Measurements from ENCODE around the gene RAB11FIP4. TPM values are rescaled to one million over a fixed set of nuclear protein-coding genes. Genes with fewer than 3 reads are reported as not detected.

Gene RAB11FIP4
- total and polyA plus RNA-seq, 12 donors, result 0.48 to 3.8 (median 2.3) TPM

GRCh38 chr17:31512796-31513195 is 121.3 kb downstream of the RAB11FIP4 start:
- Histone ChIP-seq H3K27me3 (no peaks in the 10 kb centered on the region), H3K36me3 (replicated peaks in 1 of 2) (no peaks in the 10 kb centered on the region), H3K9me3 (replicated peaks in 1 of 3) (no peaks in the 10 kb centered on the region), H3K27ac (no peak overlapping the region), H3K4me1 (replicated peaks in 1 of 2) (peaks cover 0 to 18% of the 10 kb centered on the region in 2 donors), H3K4me3 (no peak overlapping the region)
- no peak for DNase-seq
- 93 to 96% (median 93%) methylated on average over 6 to 12 of the region's 12 CpGs for WGBS, 4 donors
- intact Hi-C loops (cut with DNase I), result no loop called here
- no peak for TF ChIP-seq CTCF (IDR thresholded peaks at IDR 0.05)
- no peak for TF ChIP-seq POLR2A (IDR thresholded peaks at IDR 0.05)

- Histone ChIP-seq H3K27ac (no peak overlapping the region), H3K9me3 (replicated peaks in 1 of 3) (no peaks in the 10 kb centered on the region), H3K27me3 (no peaks in the 10 kb centered on the region), H3K4me1 (replicated peaks in 1 of 2) (peaks cover 0 to 18% of the 10 kb centered on the region in 2 donors), H3K4me3 (no peak overlapping the region), H3K36me3 (replicated peaks in 1 of 2) (no peaks in the 10 kb centered on the region)
- 78 to 91% (median 87%) methylated on average over 6 to 15 of the region's 15 CpGs for WGBS, 4 donors
- no peak for TF ChIP-seq CTCF (IDR thresholded peaks at IDR 0.05)
- TF ChIP-seq POLR2A (IDR thresholded peaks at IDR 0.05), result no peak
- no peak for DNase-seq
- intact Hi-C loops (cut with DNase I), result no loop called here
Observed at GRCh38 chr17:31513731-31514427, 122.4 kb downstream of the RAB11FIP4 start.

DNA sequence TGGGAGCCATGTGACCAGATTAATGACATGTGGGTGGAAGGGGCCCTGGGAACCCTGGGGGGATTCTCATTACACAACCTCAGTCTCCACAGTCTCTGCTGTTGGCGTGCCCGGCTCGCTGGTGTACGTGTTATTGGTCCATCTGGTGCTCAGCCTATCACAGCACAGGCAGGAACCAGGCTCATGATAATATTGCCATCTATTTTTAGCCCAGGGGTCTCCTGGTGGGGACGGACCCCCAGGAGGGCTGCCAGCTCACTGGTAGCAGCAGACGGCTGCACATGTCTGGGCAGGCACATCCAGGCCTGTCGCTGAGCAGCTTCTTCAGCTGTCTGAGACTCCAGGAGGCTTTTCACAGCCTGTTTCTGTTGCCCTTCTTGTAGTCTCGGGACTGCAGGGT is 123.8 kb downstream of the RAB11FIP4 start:
- Histone ChIP-seq H3K4me3 (no peak overlapping the region), H3K4me1 (replicated peaks in 1 of 2) (peaks cover 0 to 5% of the 10 kb centered on the region in 2 donors), H3K27me3 (no peaks in the 10 kb centered on the region), H3K9me3 (replicated peaks in 1 of 3) (no peaks in the 10 kb centered on the region), H3K36me3 (replicated peaks in 1 of 2) (no peaks in the 10 kb centered on the region), H3K27ac (no peak overlapping the region)
- WGBS, 4 donors, result 79 to 92% (median 80%) methylated on average over 5 to 8 of the region's 8 CpGs
- intact Hi-C loops (cut with DNase I), result no loop called here
- TF ChIP-seq POLR2A (IDR thresholded peaks at IDR 0.05), result no peak
- TF ChIP-seq CTCF (IDR thresholded peaks at IDR 0.05), result no peak
- no peak for DNase-seq

- Histone ChIP-seq H3K27me3 (no peaks in the 10 kb centered on the region), H3K27ac (no peak overlapping the region), H3K4me1 (replicated peaks in 1 of 2) (no peaks in the 10 kb centered on the region), H3K4me3 (no peak overlapping the region), H3K9me3 (replicated peaks in 1 of 3) (no peaks in the 10 kb centered on the region), H3K36me3 (replicated peaks in 1 of 2) (no peaks in the 10 kb centered on the region)
- WGBS, 4 donors, result 21 to 59% (median 51%) methylated on average over 6 to 11 of the region's 11 CpGs
- no peak for DNase-seq
- TF ChIP-seq CTCF (IDR thresholded peaks at IDR 0.05) (peak in 1 of 6 experiments; percentile 16), POLR2A (IDR thresholded peaks at IDR 0.05) (no peak)
- intact Hi-C loops (cut with DNase I), result no loop called here
Observed at GRCh38 chr17:31517524-31517923, 126.0 kb downstream of the RAB11FIP4 start.
